Bone marrow (tissue), 2 donors: ENCODE data around the gene NTRK2.
A peak's percentile ranks its signal among the peaks of the same experiment; 100 is the strongest.

Source experiments
- DNase-seq, 2 donors: peaks; one replicate each; lab custom pipeline; 2025; lab: John Stamatoyannopoulos, UW

NTRK2 gene

DNA sequence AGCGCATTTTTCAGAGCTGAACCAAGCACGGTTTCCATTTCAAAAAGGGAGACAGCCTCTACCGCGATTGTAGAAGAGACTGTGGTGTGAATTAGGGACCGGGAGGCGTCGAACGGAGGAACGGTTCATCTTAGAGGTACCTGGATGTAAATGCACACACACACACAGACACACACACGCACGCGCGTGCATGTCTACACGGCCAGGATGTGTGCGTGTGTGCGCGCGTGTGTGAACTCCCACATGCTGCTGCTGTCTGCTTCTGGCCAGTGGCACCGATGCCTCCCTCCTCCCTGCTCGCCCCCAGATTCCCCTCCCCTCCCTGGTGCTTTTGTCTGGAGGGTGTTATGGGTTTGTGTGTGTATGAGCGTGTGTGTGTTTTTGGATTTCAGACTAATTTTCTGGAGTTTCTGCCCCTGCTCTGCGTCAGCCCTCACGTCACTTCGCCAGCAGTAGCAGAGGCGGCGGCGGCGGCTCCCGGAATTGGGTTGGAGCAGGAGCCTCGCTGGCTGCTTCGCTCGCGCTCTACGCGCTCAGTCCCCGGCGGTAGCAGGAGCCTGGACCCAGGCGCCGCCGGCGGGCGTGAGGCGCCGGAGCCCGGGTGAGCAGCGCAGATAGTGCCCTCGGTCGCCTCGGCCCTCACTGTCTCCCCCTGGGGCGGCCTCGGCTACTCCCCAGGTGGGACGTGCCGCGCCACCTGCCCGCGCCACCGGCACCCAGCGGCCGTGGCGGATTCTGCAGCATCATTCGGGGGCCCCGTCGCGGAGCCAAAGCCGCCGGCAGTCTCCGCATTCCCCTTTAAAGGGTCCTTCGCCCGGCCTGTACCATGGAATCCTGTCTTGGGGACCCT, at the start of gene NTRK2:
Gene NTRK2 (plus strand): TSS at position 442 of the 850 bp plus-strand sequence. CDS start 1,020 bp downstream, outside the sequence.
- no peak for DNase-seq

- no peak for DNase-seq
Observed at GRCh38 chr9:84620338-84620737, 49.2 kb upstream of the NTRK2 start.

- DNase-seq = no peak
Observed at GRCh38 chr9:84621811-84622210, 47.7 kb upstream of the NTRK2 start.

DNA sequence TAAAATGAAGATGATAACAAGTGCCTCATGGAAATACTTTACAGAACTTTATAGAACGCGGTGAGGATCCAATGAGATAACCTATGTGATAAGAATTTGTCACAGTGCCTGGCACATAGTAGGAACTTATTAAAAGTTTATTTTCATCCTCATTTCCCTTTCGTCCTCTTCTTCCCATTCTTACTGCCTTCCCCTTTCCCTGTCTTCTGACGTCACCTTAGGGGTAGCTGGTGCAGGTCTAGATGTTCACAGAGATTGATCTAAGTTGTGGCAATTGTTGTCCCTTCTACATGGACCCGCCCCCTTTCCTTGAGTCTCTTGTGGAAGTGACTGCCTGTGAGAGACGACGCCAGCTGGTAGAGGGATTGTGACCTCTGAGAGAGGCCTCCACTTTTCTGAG, 46.5 kb upstream of the NTRK2 start:
- DNase-seq = no peak

DNA sequence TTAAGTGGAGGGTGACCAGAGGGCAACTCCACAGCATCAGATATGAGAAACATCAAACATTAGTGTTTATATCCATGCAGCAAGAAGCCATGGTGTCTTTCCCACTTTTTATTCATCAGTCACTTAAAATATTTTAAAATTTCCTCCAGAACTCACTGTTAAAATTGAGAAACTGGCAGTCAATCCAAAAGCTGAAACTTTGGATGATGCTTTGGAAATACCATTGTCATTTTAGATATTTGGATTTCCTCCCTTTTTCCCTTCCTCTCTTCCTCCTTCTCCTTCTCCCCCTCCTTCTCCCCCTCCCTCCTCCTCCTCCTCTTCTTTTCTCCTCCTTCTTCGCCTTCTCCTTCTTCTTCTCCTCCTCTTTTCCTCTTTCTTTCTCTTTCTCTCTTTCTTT, 33.1 kb upstream of the NTRK2 start:
- no peak for DNase-seq

DNA sequence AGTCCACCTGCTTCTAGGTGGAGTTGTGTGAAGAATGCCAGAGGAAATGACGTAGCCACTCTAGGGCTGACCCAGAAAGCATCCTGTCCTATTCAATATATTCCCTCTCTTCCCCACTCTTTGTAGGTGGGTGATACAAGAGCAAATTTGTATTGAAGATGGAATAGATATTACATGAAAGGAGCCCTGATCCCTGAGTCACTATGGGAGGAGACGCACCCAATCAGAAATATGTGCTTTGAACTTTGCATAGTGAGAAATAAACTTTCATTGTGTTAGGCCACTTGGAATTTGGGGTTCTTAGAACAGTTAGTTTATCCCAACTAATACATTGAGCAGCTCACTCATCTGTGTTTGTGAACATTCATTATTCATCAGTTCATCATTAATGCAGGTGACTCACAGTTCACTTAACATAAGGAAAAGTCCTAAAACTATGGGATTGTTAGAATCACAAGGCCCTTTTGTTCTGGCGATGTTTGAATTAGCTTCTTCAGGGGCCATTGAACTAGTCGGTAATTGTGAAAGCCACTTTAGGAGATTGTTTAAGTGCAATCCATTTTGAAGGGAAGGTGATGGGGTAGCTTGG, 26.9 kb upstream of the NTRK2 start:
- no peak for DNase-seq

- no peak for DNase-seq
Observed at GRCh38 chr9:84647699-84648098, 21.8 kb upstream of the NTRK2 start.

GRCh38 chr9:84652496-84653120, 16.9 kb upstream of the NTRK2 start:
- DNase-seq = no peak

DNA sequence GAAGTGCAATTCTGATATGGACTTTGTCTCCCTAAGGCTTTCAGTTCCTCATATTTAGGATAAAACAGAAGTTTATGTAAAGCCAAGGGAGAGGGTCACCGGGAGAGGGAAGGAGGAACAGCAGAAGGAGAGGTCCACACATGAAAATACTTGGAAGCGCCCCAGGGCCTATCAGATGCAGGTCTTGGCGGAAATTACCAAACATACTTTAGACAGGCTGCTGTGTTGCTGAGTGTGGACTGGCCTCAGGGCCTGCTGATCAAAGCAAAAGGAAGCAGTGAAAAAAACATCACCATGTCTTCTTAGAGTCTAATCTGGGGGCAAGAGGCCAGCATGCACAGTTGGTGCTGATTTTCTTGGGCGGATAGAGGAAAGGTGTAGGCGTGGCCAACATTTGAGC, 14.1 kb upstream of the NTRK2 start:
- no peak for DNase-seq

GRCh38 chr9:84659313-84659712, 10.2 kb upstream of the NTRK2 start:
- DNase-seq = no peak

- DNase-seq = no peak
Observed at GRCh38 chr9:84659773-84660172, 9.8 kb upstream of the NTRK2 start.

DNA sequence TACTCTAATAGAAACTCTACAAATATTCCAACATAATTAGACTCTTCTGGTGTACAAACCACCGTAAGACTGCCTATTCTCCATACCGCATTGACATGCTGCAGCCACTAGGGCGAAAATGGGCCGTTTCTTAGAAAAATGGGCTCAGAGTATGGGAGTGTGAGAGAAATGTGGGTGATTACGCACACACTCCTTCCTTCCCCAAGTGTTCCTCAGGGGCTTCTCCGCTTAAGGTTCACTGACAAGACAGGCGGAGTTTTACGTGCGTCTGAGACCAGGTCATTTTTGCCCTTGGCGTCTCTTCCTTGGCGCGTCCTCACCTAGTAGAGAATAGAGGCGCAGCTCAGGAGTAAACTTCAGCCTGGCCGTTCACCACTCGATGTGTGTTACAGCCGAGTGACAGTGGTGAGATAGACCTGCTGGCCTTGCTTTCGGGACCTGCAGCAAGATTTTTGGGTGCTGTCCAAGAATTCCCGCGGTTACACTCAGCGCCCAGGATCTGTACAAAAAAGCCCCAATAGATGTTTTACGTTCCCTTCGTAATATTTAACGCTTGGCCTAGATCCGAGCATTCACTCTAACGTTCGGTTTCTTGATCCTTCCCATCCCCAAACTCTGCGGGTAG, 1.8 kb upstream of the NTRK2 start:
- no peak for DNase-seq

- peak in 1 of 2 donors; percentile 3 for DNase-seq
Observed at GRCh38 chr9:84668196-84669012, 1.1 kb upstream of the NTRK2 start.

DNA sequence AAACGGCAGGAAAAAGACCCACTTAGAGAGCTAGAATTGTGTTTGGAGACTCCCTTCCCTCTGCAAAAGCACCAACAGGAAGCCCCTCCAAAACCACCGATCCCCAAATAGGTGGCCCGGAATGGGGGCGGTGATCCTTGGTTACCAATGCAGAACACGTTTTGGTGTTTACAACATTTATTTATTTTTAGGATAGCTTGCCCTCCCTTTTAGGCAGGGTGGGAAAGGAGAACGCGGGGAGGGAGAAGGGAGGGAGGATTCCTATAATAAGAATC, 579 bp upstream of the NTRK2 start:
- DNase-seq = no peak

DNA sequence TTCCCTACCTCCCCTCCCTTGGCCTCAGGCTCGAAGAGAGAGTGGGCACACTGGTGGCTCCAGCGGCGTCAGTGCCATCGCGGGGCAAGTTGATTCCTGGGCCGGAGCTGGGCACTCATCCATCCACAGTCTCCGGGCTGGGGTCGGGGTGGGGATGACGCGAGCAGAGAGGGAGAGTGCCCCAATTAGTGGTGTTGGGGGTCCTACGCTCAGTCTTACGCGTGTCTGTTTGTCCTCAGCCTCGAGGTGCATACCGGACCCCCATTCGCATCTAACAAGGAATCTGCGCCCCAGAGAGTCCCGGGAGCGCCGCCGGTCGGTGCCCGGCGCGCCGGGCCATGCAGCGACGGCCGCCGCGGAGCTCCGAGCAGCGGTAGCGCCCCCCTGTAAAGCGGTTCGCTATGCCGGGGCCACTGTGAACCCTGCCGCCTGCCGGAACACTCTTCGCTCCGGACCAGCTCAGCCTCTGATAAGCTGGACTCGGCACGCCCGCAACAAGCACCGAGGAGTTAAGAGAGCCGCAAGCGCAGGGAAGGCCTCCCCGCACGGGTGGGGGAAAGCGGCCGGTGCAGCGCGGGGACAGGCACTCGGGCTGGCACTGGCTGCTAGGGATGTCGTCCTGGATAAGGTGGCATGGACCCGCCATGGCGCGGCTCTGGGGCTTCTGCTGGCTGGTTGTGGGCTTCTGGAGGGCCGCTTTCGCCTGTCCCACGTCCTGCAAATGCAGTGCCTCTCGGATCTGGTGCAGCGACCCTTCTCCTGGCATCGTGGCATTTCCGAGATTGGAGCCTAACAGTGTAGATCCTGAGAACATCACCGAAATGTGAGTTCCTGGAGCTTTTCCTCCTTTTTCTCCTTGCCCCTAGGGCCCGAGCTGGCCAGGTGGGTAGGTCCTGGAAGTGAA, 861 bp downstream of the NTRK2 start:
- no peak for DNase-seq

DNA sequence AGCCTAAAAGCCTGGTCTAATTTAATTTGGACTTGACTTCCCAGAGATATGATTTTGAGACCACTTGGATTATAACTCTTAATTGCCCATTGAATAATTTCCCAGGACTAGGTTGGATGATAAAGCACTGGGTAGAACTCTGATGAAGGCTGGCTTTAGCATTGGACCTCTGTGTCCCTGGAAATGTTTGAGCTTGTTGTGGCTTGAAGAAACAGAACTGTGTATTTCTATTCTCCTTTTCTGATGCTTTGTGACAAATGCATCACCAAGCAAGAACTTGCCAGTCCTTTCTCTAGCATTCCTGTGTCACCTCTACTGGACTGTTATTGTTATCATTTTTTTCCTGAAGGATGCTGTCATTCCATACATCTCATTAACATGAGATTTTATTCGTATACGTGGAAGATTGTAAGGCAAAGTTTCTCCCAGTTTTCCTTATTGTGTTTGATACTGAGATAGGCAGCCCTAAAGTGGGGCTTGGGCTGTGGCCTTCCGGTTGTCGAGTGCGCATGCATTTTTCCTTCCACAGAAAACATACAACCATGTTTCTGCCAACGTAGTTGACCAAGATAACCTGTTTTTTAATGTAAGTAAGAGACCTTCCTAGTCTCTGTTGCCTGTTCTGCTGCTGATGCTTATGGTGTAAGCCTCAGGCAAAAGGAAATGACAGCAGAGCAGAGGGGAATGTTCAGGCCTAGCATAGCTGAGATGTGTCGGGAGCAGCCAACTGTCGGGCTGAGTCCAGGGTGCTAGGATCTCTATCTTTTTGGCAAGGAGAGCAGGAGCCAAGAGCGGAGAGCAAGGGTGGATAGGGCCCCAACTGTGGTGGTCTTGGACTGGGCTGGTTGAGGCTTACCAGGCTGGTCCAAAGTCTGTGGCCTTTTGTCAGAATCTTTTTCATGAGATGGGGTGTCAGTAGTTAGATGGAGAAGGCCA, 2.3 kb downstream of the NTRK2 start:
- DNase-seq = no peak

GRCh38 chr9:84673806-84674205, 4.3 kb downstream of the NTRK2 start:
- no peak for DNase-seq

DNA sequence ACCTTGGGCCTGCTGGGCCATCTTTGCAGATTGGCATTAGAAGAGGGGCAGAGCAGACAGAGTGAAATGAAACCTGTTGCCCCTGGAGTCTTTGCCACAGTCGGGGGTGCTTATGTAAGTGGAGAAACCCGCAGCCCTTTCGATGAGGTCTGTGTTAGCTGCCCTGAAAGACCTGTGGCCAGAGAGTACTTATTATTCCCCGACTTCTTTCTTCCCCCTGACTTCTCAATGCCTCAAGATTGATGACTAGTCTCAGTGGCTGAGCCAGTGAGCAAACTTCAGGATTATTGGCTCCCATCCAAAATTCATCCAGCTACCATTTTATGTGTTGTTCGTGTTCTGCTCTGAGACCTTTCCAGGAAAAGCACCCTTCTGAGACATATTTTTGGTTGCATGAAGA, 7.6 kb downstream of the NTRK2 start:
- DNase-seq = no peak

- no peak for DNase-seq
Observed at GRCh38 chr9:84679571-84679970, 10.0 kb downstream of the NTRK2 start.
